ENCODE measurements around the gene SLC34A2. TPM values are rescaled to one million over a fixed set of nuclear protein-coding genes. Genes with fewer than 3 reads are reported as not detected.

Gene SLC34A2
- total and polyA plus RNA-seq, 2 of the 8 experiments (the other 6 are each of a cell fraction or from before 2014, with no cell fraction given): 2.2 to 2.9 TPM

GRCh38 chr4:25677943-25678342 lies 22.3 kb downstream of the SLC34A2 start:
- Histone ChIP-seq H3K36me3 (ENCODE audit: control insufficient read depth in 2 of 4, insufficient read depth in 4 of 4, low read length in 3 of 4) (no peaks in the 10 kb centered on the region), H2BK12ac (ENCODE audit: low read depth, low read length) (no peak overlapping the region), H2BK5ac (ENCODE audit: low read depth, low read length) (no peak overlapping the region), H3K9me3 (ENCODE audit: insufficient read depth in 2 of 2, low read depth in 1 of 2, low read length in 1 of 2) (no peaks in the 10 kb centered on the region), H4K8ac (ENCODE audit: extremely low read depth, insufficient read depth, low read length) (no peak overlapping the region), H3K14ac (ENCODE audit: insufficient read length) (no peak overlapping the region), H3K4ac (replicated peaks; ENCODE audit: insufficient read length, low read depth, low read length) (no peak overlapping the region), H2AFZ (ENCODE audit: low read length) (no peak overlapping the region), H3K79me1 (ENCODE audit: low read depth, low read length) (no peaks in the 10 kb centered on the region), H3K56ac (replicated peaks; ENCODE audit: insufficient read length, low read depth, low read length) (no peak overlapping the region), H3K18ac (ENCODE audit: extremely low read depth, low read length) (no peak overlapping the region), H3K23ac (ENCODE audit: insufficient read length) (no peak overlapping the region), H3K4me2 (ENCODE audit: insufficient read depth in 1 of 2, low read depth in 2 of 2, low read length in 2 of 2) (no peak overlapping the region), H4K5ac (ENCODE audit: insufficient read length, low read depth, low read length) (no peak overlapping the region), H3K9ac (replicated peaks in 1 of 4; ENCODE audit: extremely low read depth in 1 of 4, low read depth in 3 of 4, low read length in 3 of 4) (no peak overlapping the region), H2BK120ac (replicated peaks; ENCODE audit: low read depth, low read length) (no peak overlapping the region), H2AK5ac (ENCODE audit: low read depth, low read length) (no peak overlapping the region), H4K20me1 (replicated peaks in 1 of 2; ENCODE audit: control insufficient read depth in 1 of 2, insufficient read depth in 2 of 2, low read length in 2 of 2) (no peaks in the 10 kb centered on the region), H4K91ac (replicated peaks; ENCODE audit: insufficient read length, low read length) (no peak overlapping the region), H3K79me2 (ENCODE audit: control insufficient read depth in 1 of 2, insufficient read depth in 2 of 2, low read length in 2 of 2) (no peaks in the 10 kb centered on the region), H3K23me2 (ENCODE audit: low read depth, low read length) (no peaks in the 10 kb centered on the region), H3K4me1 (replicated peaks in 1 of 4; ENCODE audit: control insufficient read depth in 3 of 4, insufficient read depth in 4 of 4, low read length in 3 of 4) (no peaks in the 10 kb centered on the region), H2BK20ac (ENCODE audit: low read length) (no peak overlapping the region), H3K27me3 (replicated peaks in 1 of 4; ENCODE audit: control insufficient read depth in 3 of 4, extremely low read depth in 1 of 4, insufficient read depth in 3 of 4, low read length in 3 of 4) (no peaks in the 10 kb centered on the region), H2BK15ac (ENCODE audit: low read length) (no peak overlapping the region), H3K4me3 (ENCODE audit: extremely low read depth in 1 of 4, insufficient read depth in 2 of 4, low read depth in 3 of 4, low read length in 4 of 4) (no peak overlapping the region), H3K27ac (ENCODE audit: low read depth, low read length) (no peak overlapping the region)
- DNase-seq (ENCODE audit: low read depth in 1 of 2, low spot score in 2 of 2) (no peak), FAIRE-seq (no peak)
- TF ChIP-seq E2F6 (IDR thresholded peaks at IDR 0.05): no peak
- POLR2A ChIA-PET (ENCODE audit: partially characterized antibody): no interaction called here
- CTCF ChIA-PET (ENCODE audit: partially characterized antibody): interaction anchor here (1.3 kb wide), 1 partner anchor 10 kb away, joined by 3 read pairs; no protein-coding TSS in a partner anchor
- WGBS, 2 experiments (ENCODE audit: extremely low coverage in 1 of 2, insufficient coverage in 1 of 2, insufficient read length in 1 of 2, insufficient replicate concordance in 2 of 2, low coverage in 1 of 2, low lambda C conversion rate in 2 of 2, missing lambda C conversion rate in 1 of 2): 95% methylated on average over 5 of the region's 5 CpGs; no CpG with 5 or more reads in 1 of the 2 experiments

All from H1 (cell line).